WTC11 (cell line): ENCODE results near the gene TRNT1. TPM values are rescaled to one million over a fixed set of nuclear protein-coding genes. Genes with fewer than 3 reads are reported as not detected.

Experiments
- ATAC-seq: fragments of 200-7000 bp; cut with Tn5 transposase; 2 replicates; pipeline ENCODE4 v1.10.0; 2021; ENCODE audit warnings: mild to moderate bottlenecking, moderate library complexity
- CTCF ChIA-PET: fragments of 300-600 bp; sonication (Branson Sonifier 250); formaldehyde crosslinking; loops from one replicate; lab custom pipeline; 2021; ENCODE audit warnings: antibody characterized with exemption; lab: Charles Lee
- POLR2A ChIA-PET: fragments of 350-600 bp; sonication (Branson Sonifier 250); formaldehyde crosslinking; loops from one replicate; lab custom pipeline; 2021; ENCODE audit warnings: antibody characterized with exemption; lab: Charles Lee
- DNase-seq: peaks from one replicate; pipeline ENCODE4 v3.0.0; 2021; ENCODE audit warnings: low spot score
- H3K27ac Mint-ChIP-seq: 2 replicates; pipeline ENCODE4 v1.8.0; 2021; ENCODE audit warnings: mixed read lengths
- H3K27me3 Mint-ChIP-seq: 2 replicates; pipeline ENCODE4 v1.8.0; 2021; ENCODE audit warnings: low read depth, mild to moderate bottlenecking, moderate library complexity, mixed read lengths
- H3K36me3 Mint-ChIP-seq: 2 replicates; pipeline ENCODE4 v1.8.0; 2021; ENCODE audit warnings: mixed read lengths
- H3K4me1 Mint-ChIP-seq: 2 replicates; pipeline ENCODE4 v1.8.0; 2022; ENCODE audit warnings: mixed read lengths
- H3K4me3 Mint-ChIP-seq: 2 replicates; pipeline ENCODE4 v1.8.0; 2021; ENCODE audit warnings: mild to moderate bottlenecking, moderate library complexity, mixed read lengths
- H3K9me3 Mint-ChIP-seq: 2 replicates; pipeline ENCODE4 v1.8.0; 2021; ENCODE audit warnings: mixed read lengths
- ARID4B ChIP-seq: sonication (generic); formaldehyde crosslinking; IDR thresholded peaks from 2 replicates; pipeline ENCODE4 v1.8.0; 2023; ENCODE audit warnings: missing genetic modification reagents, mild to moderate bottlenecking, borderline replicate concordance
- ATF3 ChIP-seq: sonication (generic); formaldehyde crosslinking; conservative IDR thresholded peaks from 2 replicates; pipeline ENCODE4 v1.8.1; 2022; ENCODE audit warnings: mild to moderate bottlenecking, missing genetic modification reagents
- CDX4 ChIP-seq: fragments of 250-450 bp; sonication (Bioruptor Pico); IDR thresholded peaks from 2 replicates; pipeline ENCODE4 v1.9.0; 2021; ENCODE audit warnings: moderate library complexity, mild to moderate bottlenecking, inconsistent platforms, borderline replicate concordance
- CREB1 ChIP-seq: sonication (generic); formaldehyde crosslinking; IDR thresholded peaks from 2 replicates; pipeline ENCODE4 v1.8.0; 2023; ENCODE audit warnings: mild to moderate bottlenecking, missing genetic modification reagents
- ESRRA ChIP-seq: sonication (generic); formaldehyde crosslinking; IDR thresholded peaks from 2 replicates; pipeline ENCODE4 v1.8.1; 2022; ENCODE audit warnings: mild to moderate bottlenecking, missing genetic modification reagents, borderline replicate concordance
- HMGA2 ChIP-seq: fragments of 250-450 bp; sonication (Bioruptor Pico); IDR thresholded peaks from 2 replicates; pipeline ENCODE4 v1.4.0; 2021; ENCODE audit warnings: mild to moderate bottlenecking, moderate library complexity
- IRF1 ChIP-seq: sonication (generic); formaldehyde crosslinking; IDR thresholded peaks from 2 replicates; pipeline ENCODE4 v1.8.0; 2023; ENCODE audit warnings: missing genetic modification reagents
- JAZF1 ChIP-seq: fragments of 250-450 bp; sonication (Bioruptor Pico); IDR thresholded peaks from 2 replicates; pipeline ENCODE4 v1.9.0; 2021; ENCODE audit warnings: moderate library complexity, mild to moderate bottlenecking, inconsistent platforms
- JUN ChIP-seq: sonication (generic); formaldehyde crosslinking; IDR thresholded peaks from 2 replicates; pipeline ENCODE4 v1.8.0; 2023; ENCODE audit warnings: mild to moderate bottlenecking, missing genetic modification reagents
- MAX ChIP-seq: sonication (generic); formaldehyde crosslinking; IDR thresholded peaks from 2 replicates; pipeline ENCODE4 v1.8.0; 2022; ENCODE audit warnings: mild to moderate bottlenecking, missing genetic modification reagents
- MYBL2 ChIP-seq: sonication (generic); formaldehyde crosslinking; IDR thresholded peaks from 2 replicates; pipeline ENCODE4 v1.8.1; 2023; ENCODE audit warnings: mild to moderate bottlenecking, moderate library complexity, missing genetic modification reagents
- NFYB ChIP-seq: sonication (generic); formaldehyde crosslinking; conservative IDR thresholded peaks from 2 replicates; pipeline ENCODE4 v1.8.0; 2022; ENCODE audit warnings: low read depth, missing genetic modification reagents
- NR1H2 ChIP-seq: sonication (generic); formaldehyde crosslinking; IDR thresholded peaks from 2 replicates; pipeline ENCODE4 v1.9.0; 2021; ENCODE audit warnings: mild to moderate bottlenecking, moderate library complexity, missing genetic modification reagents
- NR2C2 ChIP-seq: sonication (generic); formaldehyde crosslinking; IDR thresholded peaks from 2 replicates; pipeline ENCODE4 v1.8.0; 2022; ENCODE audit warnings: mild to moderate bottlenecking, missing genetic modification reagents
- PREB ChIP-seq: sonication (generic); formaldehyde crosslinking; IDR thresholded peaks from 2 replicates; pipeline ENCODE4 v1.8.1; 2022; ENCODE audit warnings: mild to moderate bottlenecking, missing genetic modification reagents, moderate library complexity, borderline replicate concordance
- PRRX2 ChIP-seq: fragments of 250-450 bp; sonication (Bioruptor Pico); IDR thresholded peaks from 2 replicates; pipeline ENCODE4 v1.8.0; 2021; ENCODE audit warnings: mild to moderate bottlenecking
- SMAD3 ChIP-seq: sonication (generic); formaldehyde crosslinking; IDR thresholded peaks from 2 replicates; pipeline ENCODE4 v1.8.0; 2022; ENCODE audit warnings: missing genetic modification reagents, mild to moderate bottlenecking, borderline replicate concordance
- SOX15 ChIP-seq: fragments of 250-450 bp; sonication (Bioruptor Pico); IDR thresholded peaks from 2 replicates; pipeline ENCODE4 v1.9.0; 2021; ENCODE audit warnings: mild to moderate bottlenecking
- ZBTB21 ChIP-seq: sonication (generic); formaldehyde crosslinking; IDR thresholded peaks from 2 replicates; pipeline ENCODE4 v1.8.1; 2023; ENCODE audit warnings: mild to moderate bottlenecking, missing genetic modification reagents, borderline replicate concordance
- ZBTB43 ChIP-seq: sonication (generic); formaldehyde crosslinking; IDR thresholded peaks from 2 replicates; pipeline ENCODE4 v1.8.1; 2023; ENCODE audit warnings: mild to moderate bottlenecking, missing genetic modification reagents
- ZNF121 ChIP-seq: sonication (generic); formaldehyde crosslinking; IDR thresholded peaks from 2 replicates; pipeline ENCODE4 v1.8.0; 2023; ENCODE audit warnings: missing genetic modification reagents
- ZNF138 ChIP-seq: sonication (generic); formaldehyde crosslinking; conservative IDR thresholded peaks from 2 replicates; pipeline ENCODE4 v1.8.1; 2022; ENCODE audit warnings: mild to moderate bottlenecking, moderate library complexity, missing genetic modification reagents
- ZNF281 ChIP-seq: sonication (generic); formaldehyde crosslinking; IDR thresholded peaks from 2 replicates; pipeline ENCODE4 v1.8.0; 2023; ENCODE audit warnings: mild to moderate bottlenecking, missing genetic modification reagents
- ZNF423 ChIP-seq: fragments of 250-450 bp; sonication (Bioruptor Pico); IDR thresholded peaks from 2 replicates; pipeline ENCODE4 v2.1.2; 2022; ENCODE audit warnings: mild to moderate bottlenecking, moderate library complexity
- ZNF671 ChIP-seq: fragments of 250-450 bp; sonication (Bioruptor Pico); IDR thresholded peaks from 2 replicates; pipeline ENCODE4 v1.8.0; 2021; ENCODE audit warnings: mild to moderate bottlenecking
- total RNA-seq: library from RNA; stranded (reverse); gene quantifications from 3 replicates; pipeline ENCODE4 v1.2.3, GENCODE V29; 2021

TRNT1 gene
- total RNA-seq, 1 experiment from 2014 or later = 18.8 TPM

GRCh38 chr3:3117651-3118050, 9.1 kb upstream of the TRNT1 start:
- ChIA-PET POLR2A (no interaction called here), CTCF (no interaction called here)
- TF ChIP-seq HMGA2 (CRISPR knock-in tag) = no peak
- TF ChIP-seq IRF1 = no peak
- TF ChIP-seq MAX (CRISPR knock-in tag) = no peak
- TF ChIP-seq NR2C2 (CRISPR knock-in tag) = no peak
- no peak for TF ChIP-seq MYBL2 (CRISPR knock-in tag)
- no peak for TF ChIP-seq ATF3 (CRISPR knock-in tag)
- TF ChIP-seq ZNF121 (CRISPR knock-in tag) = no peak
- TF ChIP-seq ZBTB43 = no peak
- TF ChIP-seq PRRX2 (CRISPR knock-in tag) = no peak
- no peak for TF ChIP-seq PREB (CRISPR knock-in tag)
- TF ChIP-seq CREB1 = no peak
- no peak for TF ChIP-seq ZNF138 (CRISPR knock-in tag)
- no peak for TF ChIP-seq ZBTB21
- TF ChIP-seq JUN = no peak
- no peak for TF ChIP-seq ZNF281
- Mint-ChIP-seq H3K27me3 (no peaks in the 10 kb centered on the region; the same call in none of the 2 replicates), H3K4me1 (no peaks in the 10 kb centered on the region), H3K27ac (no peak overlapping the region), H3K9me3 (peaks cover 55% of the 10 kb centered on the region), H3K4me3 (no peak overlapping the region), H3K36me3 (peaks cover 29% of the 10 kb centered on the region)
- no peak for ATAC-seq
- DNase-seq = no peak

- no peak overlapping the region for H3K4me3 Mint-ChIP-seq
- ChIA-PET CTCF (no interaction called here), POLR2A (no interaction called here)
- DNase-seq (no peak), ATAC-seq (no peak)
- no peak for TF ChIP-seq PREB (CRISPR knock-in tag)
- TF ChIP-seq SOX15 (CRISPR knock-in tag) = no peak
- no peak for TF ChIP-seq SMAD3
- no peak for TF ChIP-seq NR1H2 (CRISPR knock-in tag)
- no peak for TF ChIP-seq ESRRA (CRISPR knock-in tag)
- TF ChIP-seq CDX4 (CRISPR knock-in tag) = no peak
- TF ChIP-seq JAZF1 (CRISPR knock-in tag) = no peak
- no peak for TF ChIP-seq NFYB (CRISPR knock-in tag)
- TF ChIP-seq ZNF423 (CRISPR knock-in tag) = no peak
- TF ChIP-seq ARID4B (CRISPR knock-in tag) = no peak
- TF ChIP-seq ZNF671 = no peak
- no peak for TF ChIP-seq NR2C2 (CRISPR knock-in tag)
- peaks cover 28% of the 10 kb centered on the region for H3K36me3 Mint-ChIP-seq
- H3K27ac Mint-ChIP-seq = no peak overlapping the region
- peaks cover 59% of the 10 kb centered on the region for H3K9me3 Mint-ChIP-seq
- H3K27me3 Mint-ChIP-seq = no peaks in the 10 kb centered on the region; the same call in none of the 2 replicates
- H3K4me1 Mint-ChIP-seq = no peaks in the 10 kb centered on the region
Observed at GRCh38 chr3:3119393-3119851, 7.3 kb upstream of the TRNT1 start.
